Upper lobe of right lung (tissue), 1 donor: ENCODE results near the gene SLC38A3. TPM values are rescaled to one million over a fixed set of nuclear protein-coding genes. Genes with fewer than 3 reads are reported as not detected.

ENCODE experiments used
- ATAC-seq: fragments of 200-7000 bp; cut with Tn5 transposase; one replicate; pipeline ENCODE4 v1.9.1; 2020; ENCODE audit warnings: mild to moderate bottlenecking, moderate library complexity
- DNase-seq: peaks from one replicate; pipeline ENCODE4 v3.0.0-alpha.2; 2020
- H3K27ac ChIP-seq: fragments of 200-600 bp; one replicate; pipeline ENCODE4 v1.8.0; 2022
- H3K27me3 ChIP-seq: fragments of 200-600 bp; one replicate; pipeline ENCODE4 v1.8.0; 2022; ENCODE audit warnings: mild to moderate bottlenecking
- H3K36me3 ChIP-seq: fragments of 200-600 bp; one replicate; pipeline ENCODE4 v1.8.0; 2022
- H3K4me1 ChIP-seq: fragments of 200-600 bp; one replicate; pipeline ENCODE4 v1.8.0; 2022
- H3K4me3 ChIP-seq: fragments of 200-600 bp; one replicate; pipeline ENCODE4 v1.8.0; 2022; ENCODE audit warnings: mild to moderate bottlenecking
- H3K9me3 ChIP-seq: fragments of 200-600 bp; one replicate; pipeline ENCODE4 v1.8.0; 2022
- CTCF ChIP-seq: fragments of 200-600 bp; IDR thresholded peaks from one replicate; pipeline ENCODE4 v1.8.0; 2022; ENCODE audit warnings: antibody characterized with exemption
- intact Hi-C: fragments of 100-400 bp; cut with DNase I; formaldehyde crosslinking; loops from one replicate; pipeline ENCODE4 v1.11.0; 2022
- total RNA-seq: library from RNA; stranded (reverse); fragmentation: NEBNext Ultra II Directional; extraction: Animal tissue kit (Norgen Biotek cat#: 25700); gene quantifications from one replicate; pipeline ENCODE4 v1.2.1, GENCODE V29; 2021
- donor health status: DM: no; HTN: yes; CAD: no; lungs with severe emphysema.

SLC38A3 gene
- total RNA-seq, 1 donor from 2014 or later, result not detected

GRCh38 chr3:50264964-50265485, 60.0 kb downstream of the SLC38A3 start:
- intact Hi-C loops, result no loop called here
- no peak for DNase-seq
- Histone ChIP-seq H3K27ac (peak overlapping the region; percentile 90), H3K27me3 (no peaks in the 10 kb centered on the region), H3K4me1 (peaks cover 62% of the 10 kb centered on the region), H3K4me3 (peak overlapping the region; percentile 3), H3K9me3 (no peaks in the 10 kb centered on the region), H3K36me3 (no peaks in the 10 kb centered on the region)
- ATAC-seq, result no peak
- TF ChIP-seq CTCF, result no peak

- peaks cover 58% of the 10 kb centered on the region for H3K4me1 ChIP-seq
- H3K36me3 ChIP-seq, result no peaks in the 10 kb centered on the region
- ATAC-seq, result no peak
- H3K9me3 ChIP-seq, result no peaks in the 10 kb centered on the region
- H3K27ac ChIP-seq, result peak overlapping the region; percentile 90
- peak overlapping the region; percentile 3 for H3K4me3 ChIP-seq
- intact Hi-C loops, result no loop called here
- no peak for DNase-seq
- H3K27me3 ChIP-seq, result no peaks in the 10 kb centered on the region
- TF ChIP-seq CTCF, result no peak
These were observed 60.5 kb downstream of the SLC38A3 start for GRCh38 chr3:50265571-50265970.

- H3K27ac ChIP-seq, result peak overlapping the region; percentile 90
- ATAC-seq (no peak), DNase-seq (no peak)
- TF ChIP-seq CTCF, result no peak
- no peaks in the 10 kb centered on the region for H3K9me3 ChIP-seq
- no peaks in the 10 kb centered on the region for H3K36me3 ChIP-seq
- H3K27me3 ChIP-seq, result no peaks in the 10 kb centered on the region
- peaks cover 54% of the 10 kb centered on the region for H3K4me1 ChIP-seq
- intact Hi-C loops, result no loop called here
- peak overlapping the region; percentile 55 for H3K4me3 ChIP-seq
These were observed 60.9 kb downstream of the SLC38A3 start for GRCh38 chr3:50266017-50266416.

- Histone ChIP-seq H3K4me1 (peaks cover 46% of the 10 kb centered on the region), H3K27me3 (no peaks in the 10 kb centered on the region), H3K9me3 (no peaks in the 10 kb centered on the region), H3K4me3 (peak overlapping the region; percentile 55), H3K36me3 (no peaks in the 10 kb centered on the region), H3K27ac (peak overlapping the region; percentile 90)
- intact Hi-C loops, result no loop called here
- TF ChIP-seq CTCF, result no peak
- ATAC-seq (no peak), DNase-seq (no peak)
These were observed 61.8 kb downstream of the SLC38A3 start for GRCh38 chr3:50266836-50267235.

- DNase-seq, result peak; percentile 86
- H3K27me3 ChIP-seq, result no peaks in the 10 kb centered on the region
- TF ChIP-seq CTCF, result no peak
- intact Hi-C loops, result no loop called here
- peak overlapping the region; percentile 90 for H3K27ac ChIP-seq
- H3K4me1 ChIP-seq, result peaks cover 46% of the 10 kb centered on the region
- H3K36me3 ChIP-seq, result no peaks in the 10 kb centered on the region
- H3K9me3 ChIP-seq, result no peaks in the 10 kb centered on the region
- H3K4me3 ChIP-seq, result peak overlapping the region; percentile 55
- ATAC-seq, result peak; percentile 45
These were observed 62.3 kb downstream of the SLC38A3 start for GRCh38 chr3:50267280-50267913.
